GM18517 (cell line): Measurements from ENCODE around the gene P2RX1.
"Not testable (repeated sequence)": the region's sequence is repeated elsewhere in the genome, so short reads cannot be mapped to it uniquely, and the experiment has no call there.

Experiments used
- ATAC-seq: cut with Tn5 transposase; IDR thresholded peaks from one replicate; pipeline ENCODE4 v1.9.1; 2021; ENCODE audit warnings: mild to moderate bottlenecking, moderate library complexity; ENCODE audit not compliant: unreplicated experiment

Gene P2RX1

DNA sequence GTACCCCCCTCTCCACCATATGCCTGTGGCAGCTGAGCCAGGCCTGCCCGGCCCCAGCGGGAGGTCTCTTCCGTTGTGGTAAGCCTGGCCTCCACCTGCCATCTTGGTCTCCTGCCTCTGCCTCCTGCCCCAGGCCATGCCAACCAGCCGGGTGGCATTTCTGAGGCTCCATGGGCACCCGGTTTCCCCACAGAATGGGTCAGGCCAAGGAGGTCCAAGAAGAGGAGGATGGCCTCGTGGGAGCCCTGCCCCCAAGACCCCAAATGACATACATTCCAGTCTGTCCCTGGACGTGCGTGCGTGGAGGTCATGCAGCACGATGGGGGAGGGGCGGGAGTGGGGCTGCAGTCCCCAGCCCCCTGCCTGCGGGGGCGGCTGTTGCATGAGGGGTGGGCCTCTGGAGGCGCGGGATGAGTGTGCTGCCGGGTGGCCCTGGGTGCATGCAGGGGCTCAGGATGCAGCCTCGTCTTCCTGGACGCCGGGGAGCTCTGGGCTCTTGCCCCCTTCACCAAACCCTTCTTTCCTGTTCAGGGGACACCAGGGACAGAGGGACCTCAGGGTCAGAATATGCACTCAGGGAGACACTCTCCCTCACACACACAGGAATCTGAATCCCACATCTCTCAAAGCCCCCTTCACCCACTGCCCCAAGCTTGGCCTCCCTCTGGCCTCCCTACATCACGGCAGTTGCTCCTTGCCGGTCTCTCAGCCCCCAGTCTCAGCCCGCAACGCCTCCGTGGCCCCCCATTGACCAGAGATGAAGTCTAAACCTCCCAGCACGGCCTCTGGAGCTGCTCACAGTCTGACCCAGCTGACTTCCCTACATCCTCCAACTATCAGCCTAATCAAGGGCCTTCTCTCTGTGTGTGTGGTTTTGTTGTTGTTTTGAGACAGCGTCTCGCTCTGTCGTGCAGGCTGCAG, 54.2 kb downstream of the P2RX1 start:
- no peak for ATAC-seq

- no peak for ATAC-seq
Observed at GRCh38 chr17:3860939-3861700, 55.1 kb downstream of the P2RX1 start.

DNA sequence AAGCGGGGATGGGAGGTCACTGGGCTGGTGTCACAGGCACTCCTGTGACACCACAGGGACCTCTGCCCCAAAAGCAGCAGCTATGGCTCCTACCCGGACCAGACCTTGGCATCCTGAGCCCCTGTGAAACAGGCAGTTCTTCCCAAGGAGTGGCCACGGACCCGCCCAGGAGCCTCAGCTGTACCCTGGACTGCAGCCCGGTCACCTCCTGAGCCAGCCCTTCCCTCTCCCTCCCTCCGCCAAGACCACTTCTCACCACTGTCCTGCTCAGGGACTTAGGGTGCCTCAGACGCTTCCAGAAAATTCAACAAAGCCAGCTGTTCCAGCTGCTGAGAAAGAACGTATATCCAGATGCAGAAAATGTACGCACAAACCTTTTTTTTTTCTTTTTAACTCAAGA, 56.3 kb downstream of the P2RX1 start:
- ATAC-seq = no peak

DNA sequence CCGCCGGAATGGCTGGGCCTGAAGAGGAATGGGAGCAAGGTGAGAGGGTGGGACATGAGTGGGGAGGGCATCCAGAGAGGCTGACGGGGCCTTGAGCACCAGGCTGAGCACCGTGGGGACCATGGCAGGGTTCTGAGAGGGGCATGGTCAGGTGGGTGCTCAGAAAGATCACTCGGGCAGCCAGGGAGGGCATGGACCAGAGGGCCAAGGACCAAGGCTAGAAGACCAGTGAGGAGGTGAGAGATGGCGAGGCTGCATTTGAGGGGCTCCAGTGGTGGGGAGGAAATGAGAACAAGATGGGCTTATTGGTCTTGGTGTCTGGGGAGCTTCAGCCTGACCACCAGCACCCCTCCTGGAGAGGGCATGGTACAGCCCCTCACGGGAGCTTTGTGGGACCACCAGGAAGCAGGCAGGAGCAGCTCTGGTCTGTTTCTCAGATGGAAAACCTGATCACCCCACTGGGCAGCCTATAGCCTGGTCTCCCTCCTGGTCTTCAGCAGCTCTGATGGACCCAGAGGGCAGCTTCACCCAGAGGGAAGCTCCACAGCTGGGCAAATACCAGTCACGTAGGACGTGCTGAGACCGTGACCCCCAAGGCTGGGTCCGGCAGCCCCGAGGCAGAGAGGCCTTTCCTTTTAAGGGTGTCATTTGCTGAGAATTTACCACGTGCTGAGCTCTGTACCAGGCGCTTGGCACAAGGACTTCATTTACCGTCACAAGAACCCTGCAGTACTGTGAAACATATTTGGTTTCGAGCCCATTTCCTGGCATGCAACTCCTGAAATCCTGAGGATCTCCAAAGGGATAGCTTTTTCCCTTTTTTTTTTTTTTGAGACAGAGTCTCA, 58.8 kb downstream of the P2RX1 start:
- no peak for ATAC-seq

DNA sequence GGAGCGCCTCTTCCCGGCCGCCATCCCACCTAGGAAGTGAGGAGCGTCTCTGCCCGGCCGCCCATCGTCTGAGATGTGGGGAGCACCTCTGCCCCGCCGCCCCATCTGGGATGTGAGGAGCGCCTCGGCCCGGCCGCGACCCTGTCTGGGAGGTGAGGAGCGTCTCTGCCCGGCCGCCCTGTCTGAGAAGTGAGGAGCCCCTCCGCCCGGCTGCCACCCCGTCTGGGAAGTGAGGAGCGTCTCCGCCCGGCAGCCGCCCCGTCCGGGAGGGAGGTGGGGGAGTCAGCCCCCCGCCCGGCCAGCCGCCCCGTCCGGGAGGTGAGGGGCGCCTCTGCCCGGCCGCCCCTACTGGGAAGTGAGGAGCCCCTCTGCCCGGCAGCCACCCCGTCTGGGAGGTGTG, 62.1 kb downstream of the P2RX1 start:
- ATAC-seq = not testable (repeated sequence)

- no peak for ATAC-seq
Observed at GRCh38 chr17:3852561-3852960, 63.7 kb downstream of the P2RX1 start.

- ATAC-seq = no peak
Observed at GRCh38 chr17:3851461-3852100, 64.7 kb downstream of the P2RX1 start.

DNA sequence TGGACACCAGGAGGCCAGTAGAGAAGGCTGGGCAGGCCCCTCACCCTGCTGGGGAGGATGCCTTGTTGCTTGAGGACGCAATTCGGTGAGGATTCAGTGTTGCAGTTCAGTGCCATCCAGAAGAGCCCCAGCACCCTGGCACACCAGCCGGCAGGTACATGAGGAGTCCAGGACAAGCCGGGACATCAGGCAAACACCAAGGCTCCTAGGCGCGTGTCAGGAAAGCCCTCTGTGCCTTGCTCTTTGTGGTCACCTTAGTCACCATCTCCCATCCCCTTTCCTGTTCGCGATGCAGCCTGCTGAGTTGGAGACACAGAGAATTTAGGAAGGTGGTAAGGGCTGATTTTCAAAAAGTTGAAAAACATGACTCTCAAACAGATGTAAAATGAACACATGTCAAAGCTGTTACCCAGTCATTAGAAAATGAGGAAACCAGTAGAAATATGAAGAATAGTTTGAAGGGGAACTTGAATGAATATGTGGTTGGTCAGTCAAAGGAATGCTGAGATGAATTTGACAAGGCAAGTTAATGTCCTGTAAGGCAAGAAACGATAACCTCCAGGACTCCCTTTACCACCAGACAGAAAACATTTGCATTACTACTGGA, 67.9 kb downstream of the P2RX1 start:
- no peak for ATAC-seq

DNA sequence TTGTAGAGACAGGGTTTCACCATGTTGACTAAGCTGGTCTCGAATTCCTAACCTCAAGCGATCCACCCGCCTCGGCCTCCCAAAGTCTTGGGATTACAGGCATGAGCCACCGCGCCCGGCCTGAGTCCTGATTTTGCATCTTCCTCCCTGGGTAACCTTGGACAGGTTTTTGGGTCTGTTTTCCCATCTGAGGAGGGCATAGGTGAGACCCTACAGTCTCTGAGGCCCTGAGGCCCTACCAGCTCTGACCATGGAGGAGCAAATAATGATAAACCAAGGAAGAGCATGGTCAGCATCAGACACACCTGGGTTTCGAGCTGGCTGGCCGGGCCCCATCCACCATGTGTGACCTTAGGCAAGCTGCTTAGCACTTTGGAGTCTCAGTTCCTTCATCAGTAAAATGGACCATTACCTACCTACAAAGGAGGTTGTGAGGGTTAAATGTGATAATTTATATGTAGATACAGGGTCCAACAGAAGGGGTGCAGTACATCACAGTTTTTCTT, 69.0 kb downstream of the P2RX1 start:
- no peak for ATAC-seq
